Parathyroid adenoma (tissue), 2 donors: ENCODE measurements around the gene BBIP1.
"Not testable (repeated sequence)": the region's sequence is repeated elsewhere in the genome, so short reads cannot be mapped to it uniquely, and the experiment has no call there.

Experiments
- H2AFZ ChIP-seq: fragments of 300-600 bp; sonication (generic); one replicate; pipeline ENCODE4 v1.7.0; 2017; ENCODE audit warnings: antibody characterized with exemption, mild to moderate bottlenecking
- H3K27ac ChIP-seq: fragments of 300-600 bp; sonication (generic); one replicate; pipeline ENCODE4 v1.7.0; 2017
- H3K27me3 ChIP-seq: fragments of 300-600 bp; sonication (generic); one replicate; pipeline ENCODE4 v1.7.0; 2017; ENCODE audit warnings: low read length; ENCODE audit not compliant: control insufficient read depth, insufficient read depth
- H3K36me3 ChIP-seq: fragments of 300-600 bp; sonication (generic); one replicate; pipeline ENCODE4 v1.7.0; 2017; ENCODE audit warnings: low read length; ENCODE audit not compliant: control insufficient read depth, insufficient read depth
- H3K4me1 ChIP-seq: fragments of 300-600 bp; sonication (generic); one replicate; pipeline ENCODE4 v1.7.0; 2017; ENCODE audit warnings: control low read depth
- H3K4me2 ChIP-seq: fragments of 300-600 bp; sonication (generic); one replicate; pipeline ENCODE4 v1.7.0; 2017; ENCODE audit warnings: low read length
- H3K4me3 ChIP-seq: fragments of 300-600 bp; sonication (generic); one replicate; pipeline ENCODE4 v1.7.0; 2017; ENCODE audit warnings: low read depth, low read length
- H3K79me2 ChIP-seq: fragments of 300-600 bp; sonication (generic); one replicate; pipeline ENCODE4 v1.7.0; 2017; ENCODE audit warnings: control low read depth
- H3K9ac ChIP-seq: fragments of 300-600 bp; sonication (generic); one replicate; pipeline ENCODE4 v1.7.0; 2017; ENCODE audit warnings: mild to moderate bottlenecking
- H3K9me3 ChIP-seq: fragments of 300-600 bp; sonication (generic); one replicate; pipeline ENCODE4 v1.7.0; 2017; ENCODE audit warnings: low read length; ENCODE audit not compliant: control insufficient read depth
- TF ChIP-seq, protein P1 (sequence below): fragments of 300-600 bp; sonication (generic); IDR thresholded peaks from one replicate; pipeline ENCODE4 v1.7.0; 2017; ENCODE audit warnings: antibody characterized with exemption, mild to moderate bottlenecking
- donor health status: primary hyperparathyroidism.

Gene BBIP1

DNA sequence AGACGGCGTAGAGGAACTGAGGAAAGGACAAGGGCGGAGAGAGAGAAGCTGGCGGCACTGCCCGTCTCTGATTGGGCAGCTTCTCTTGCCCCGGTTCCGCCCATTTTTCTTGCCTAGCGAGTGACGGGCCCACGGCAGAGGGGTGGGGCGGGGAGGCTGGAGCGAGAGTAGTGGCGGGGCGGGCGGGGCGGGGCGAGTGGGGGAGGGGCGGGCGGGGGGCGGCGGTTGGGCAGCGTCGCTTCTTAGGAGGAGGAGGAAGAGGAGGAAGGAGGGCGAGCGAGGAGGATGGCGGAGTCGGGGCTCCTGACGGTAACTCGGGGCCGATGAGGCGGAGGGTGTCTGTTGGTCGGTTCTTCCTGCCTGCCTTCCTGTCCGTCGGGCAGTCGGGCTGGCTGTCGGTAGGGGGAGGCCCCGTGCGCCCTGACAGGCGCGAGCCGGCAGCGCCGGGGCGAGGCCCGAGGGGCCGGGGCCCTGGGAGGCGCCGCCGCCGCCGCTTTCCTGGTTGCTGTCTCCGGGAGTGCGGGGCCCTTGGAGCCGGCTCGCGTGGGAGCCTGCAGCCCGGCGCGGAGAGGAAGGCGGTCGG is 460 bp upstream of the BBIP1 start, which contains the start of gene SHOC2:
SHOC2 (plus strand) TSS at position 256 of the 583 bp plus-strand sequence. CDS start 44,755 bp downstream, outside the sequence.
- Histone ChIP-seq H3K27me3 (no peaks in the 10 kb centered on the region), H3K9me3 (no peaks in the 10 kb centered on the region), H3K27ac (peak within 1 kb of the TSS; percentile 99), H3K4me1 (peaks cover 24% of the 10 kb centered on the region), H3K4me3 (peak within 1 kb of the TSS; percentile 89), H3K36me3 (no peaks in the 10 kb centered on the region), H3K9ac (peak within 1 kb of the TSS; percentile 78), H3K4me2 (peak within 1 kb of the TSS; percentile 97), H3K79me2 (peaks cover 3% of the 10 kb centered on the region), H2AFZ (peak within 1 kb of the TSS; percentile 87)
- TF ChIP-seq, protein P1, sequence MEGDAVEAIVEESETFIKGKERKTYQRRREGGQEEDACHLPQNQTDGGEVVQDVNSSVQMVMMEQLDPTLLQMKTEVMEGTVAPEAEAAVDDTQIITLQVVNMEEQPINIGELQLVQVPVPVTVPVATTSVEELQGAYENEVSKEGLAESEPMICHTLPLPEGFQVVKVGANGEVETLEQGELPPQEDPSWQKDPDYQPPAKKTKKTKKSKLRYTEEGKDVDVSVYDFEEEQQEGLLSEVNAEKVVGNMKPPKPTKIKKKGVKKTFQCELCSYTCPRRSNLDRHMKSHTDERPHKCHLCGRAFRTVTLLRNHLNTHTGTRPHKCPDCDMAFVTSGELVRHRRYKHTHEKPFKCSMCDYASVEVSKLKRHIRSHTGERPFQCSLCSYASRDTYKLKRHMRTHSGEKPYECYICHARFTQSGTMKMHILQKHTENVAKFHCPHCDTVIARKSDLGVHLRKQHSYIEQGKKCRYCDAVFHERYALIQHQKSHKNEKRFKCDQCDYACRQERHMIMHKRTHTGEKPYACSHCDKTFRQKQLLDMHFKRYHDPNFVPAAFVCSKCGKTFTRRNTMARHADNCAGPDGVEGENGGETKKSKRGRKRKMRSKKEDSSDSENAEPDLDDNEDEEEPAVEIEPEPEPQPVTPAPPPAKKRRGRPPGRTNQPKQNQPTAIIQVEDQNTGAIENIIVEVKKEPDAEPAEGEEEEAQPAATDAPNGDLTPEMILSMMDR, result peak; percentile 33

DNA sequence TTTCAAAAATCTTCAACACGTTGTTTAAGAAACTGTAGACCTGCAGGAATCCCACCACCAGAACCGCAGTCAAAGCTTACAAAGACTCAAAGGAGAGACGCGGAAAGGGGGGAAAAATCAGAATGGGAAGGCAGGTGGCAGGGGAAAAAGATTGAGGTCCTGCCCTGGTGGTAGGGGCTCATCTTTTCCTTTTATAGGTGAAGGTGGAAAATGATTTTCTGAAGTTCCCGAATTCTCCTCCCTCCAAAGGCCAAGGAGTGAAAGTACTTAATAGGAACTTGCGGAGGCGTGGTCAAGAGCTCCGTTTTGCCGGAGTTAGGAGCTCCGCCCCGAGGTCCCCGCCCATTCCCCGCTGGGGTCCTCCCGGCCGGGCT is 724 bp downstream of the BBIP1 start:
- Histone ChIP-seq H3K9ac (no peak overlapping the region), H3K27ac (peak overlapping the region; percentile 99), H3K9me3 (no peaks in the 10 kb centered on the region), H3K4me2 (peak overlapping the region; percentile 97), H3K79me2 (peaks cover 3% of the 10 kb centered on the region), H3K36me3 (no peaks in the 10 kb centered on the region), H3K27me3 (no peaks in the 10 kb centered on the region), H2AFZ (peak overlapping the region; percentile 87), H3K4me3 (peak overlapping the region; percentile 89), H3K4me1 (peaks cover 31% of the 10 kb centered on the region)
- TF ChIP-seq, protein P1, result no peak

DNA sequence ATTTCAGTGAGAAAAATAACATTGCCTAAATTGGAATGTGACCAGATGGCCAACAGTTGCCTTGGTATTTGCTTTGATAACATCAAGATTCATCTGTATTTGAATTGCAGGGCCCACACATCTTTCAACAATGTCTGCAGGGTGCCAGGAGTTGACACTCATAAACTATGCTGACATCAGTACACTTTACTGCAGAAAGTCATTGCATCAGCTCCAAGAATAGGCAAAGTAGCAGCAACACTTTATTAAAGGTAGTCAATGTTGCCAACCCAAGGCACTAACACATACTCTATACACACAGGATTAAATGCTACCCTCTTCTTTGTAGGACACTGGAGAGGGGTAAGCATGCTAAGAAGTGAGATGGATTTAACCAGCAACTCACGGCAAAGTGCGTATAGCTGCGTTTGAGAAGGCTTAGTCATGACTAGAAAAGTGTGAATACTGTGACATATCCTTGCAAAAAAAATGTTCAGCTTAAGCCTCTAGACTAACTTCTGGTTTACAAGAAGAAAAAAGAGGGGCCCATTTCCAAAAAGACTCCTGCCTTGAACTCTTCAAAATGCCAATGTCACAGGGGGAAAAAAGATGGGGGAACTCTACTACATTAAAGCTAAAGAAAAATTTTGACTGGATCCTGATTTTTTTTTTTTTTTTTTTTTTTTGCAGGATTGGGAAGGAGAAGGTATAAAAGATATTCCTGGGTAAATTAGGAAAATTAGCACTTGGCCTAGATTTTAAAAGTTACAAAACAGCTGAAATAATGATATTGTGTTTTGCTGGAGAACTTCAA is 2.2 kb downstream of the BBIP1 start:
- TF ChIP-seq, protein P1, result no peak
- Histone ChIP-seq H3K27ac (peak overlapping the region; percentile 99), H3K4me3 (peak overlapping the region; percentile 89), H3K36me3 (no peaks in the 10 kb centered on the region), H3K4me1 (peaks cover 36% of the 10 kb centered on the region), H3K9ac (no peak overlapping the region), H2AFZ (no peak overlapping the region), H3K9me3 (no peaks in the 10 kb centered on the region), H3K79me2 (peaks cover 3% of the 10 kb centered on the region), H3K4me2 (peak overlapping the region; percentile 97), H3K27me3 (no peaks in the 10 kb centered on the region)

DNA sequence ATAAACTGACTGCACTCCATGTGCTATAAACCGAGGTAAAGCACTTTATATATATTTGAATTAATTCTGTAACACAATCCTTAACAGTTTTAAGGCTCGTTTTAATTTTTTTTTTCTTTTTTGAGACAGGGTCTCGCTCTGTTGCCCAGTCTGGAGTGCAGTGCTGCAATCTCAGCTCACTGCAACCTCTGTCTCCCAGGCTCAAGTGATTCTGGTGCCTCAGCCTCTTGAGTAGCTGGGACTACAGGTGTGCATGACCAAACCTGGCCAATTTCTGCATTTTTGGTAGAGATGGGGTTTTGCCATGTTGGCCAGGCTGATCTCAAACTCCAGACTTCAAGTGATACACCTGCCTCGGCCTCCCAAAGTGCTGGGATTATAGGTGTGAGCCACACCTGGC is 3.4 kb downstream of the BBIP1 start:
- peak overlapping the region; percentile 72 for H3K4me2 ChIP-seq
- not testable (repeated sequence) for H2AFZ ChIP-seq, H3K9me3 ChIP-seq, H3K9ac ChIP-seq, H3K36me3 ChIP-seq, H3K27me3 ChIP-seq, H3K79me2 ChIP-seq
- H3K4me3 ChIP-seq, result peak overlapping the region; percentile 89
- H3K27ac ChIP-seq, result peak overlapping the region; percentile 99
- peaks cover 36% of the 10 kb centered on the region for H3K4me1 ChIP-seq

DNA sequence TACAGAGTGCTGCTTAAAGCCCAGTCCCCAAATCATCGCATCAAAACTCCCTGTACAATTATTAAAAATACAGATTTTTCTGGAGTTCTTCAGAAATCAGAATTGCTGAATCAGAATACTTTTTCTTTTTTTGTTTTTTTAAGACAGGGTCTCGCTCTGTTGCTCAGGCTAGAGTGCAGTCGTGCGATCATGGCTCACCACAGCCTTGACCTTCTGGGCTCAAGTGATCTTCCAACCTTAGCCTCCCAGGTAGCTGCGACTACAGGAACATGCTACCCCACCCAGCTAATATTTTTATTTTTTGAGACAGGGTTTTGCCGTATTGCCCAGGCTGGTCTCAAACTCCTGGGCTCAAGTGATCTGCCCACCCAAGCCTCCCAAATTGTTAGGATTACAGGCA is 3.9 kb downstream of the BBIP1 start:
- no peaks in the 10 kb centered on the region for H3K27me3 ChIP-seq
- no peaks in the 10 kb centered on the region for H3K9me3 ChIP-seq
- H3K9ac ChIP-seq, result no peak overlapping the region
- peak overlapping the region; percentile 99 for H3K27ac ChIP-seq
- H3K4me1 ChIP-seq, result peaks cover 36% of the 10 kb centered on the region
- no peak overlapping the region for H3K4me2 ChIP-seq
- no peaks in the 10 kb centered on the region for H3K79me2 ChIP-seq
- no peaks in the 10 kb centered on the region for H3K36me3 ChIP-seq
- TF ChIP-seq, protein P1, result no peak
- H2AFZ ChIP-seq, result no peak overlapping the region
- peak overlapping the region; percentile 6 for H3K4me3 ChIP-seq
